ENCODE measurements around the gene GFY.

The GFY gene

GRCh38 chr19:49395581-49396407 lies 29.4 kb upstream of the GFY start:
- no peak overlapping the region for H3K4me3 ChIP-seq (ENCODE audit: low read length)
- no peak overlapping the region for H3K9ac ChIP-seq (ENCODE audit: low read depth, low read length)
- H3K27me3 ChIP-seq (ENCODE audit: insufficient read depth, low read length) = no peaks in the 10 kb centered on the region
- H3K36me3 ChIP-seq (ENCODE audit: insufficient read depth, low read depth, low read length) = no peaks in the 10 kb centered on the region
- no peaks in the 10 kb centered on the region for H3K9me3 ChIP-seq (ENCODE audit: insufficient read depth, low read depth, low read length)
- peaks cover 7% of the 10 kb centered on the region; the same call in 1 of the 2 replicates for H3K4me1 ChIP-seq (ENCODE audit: insufficient read depth, low read length)
- H3K27ac ChIP-seq (ENCODE audit: low read length) = no peak overlapping the region

DNA sequence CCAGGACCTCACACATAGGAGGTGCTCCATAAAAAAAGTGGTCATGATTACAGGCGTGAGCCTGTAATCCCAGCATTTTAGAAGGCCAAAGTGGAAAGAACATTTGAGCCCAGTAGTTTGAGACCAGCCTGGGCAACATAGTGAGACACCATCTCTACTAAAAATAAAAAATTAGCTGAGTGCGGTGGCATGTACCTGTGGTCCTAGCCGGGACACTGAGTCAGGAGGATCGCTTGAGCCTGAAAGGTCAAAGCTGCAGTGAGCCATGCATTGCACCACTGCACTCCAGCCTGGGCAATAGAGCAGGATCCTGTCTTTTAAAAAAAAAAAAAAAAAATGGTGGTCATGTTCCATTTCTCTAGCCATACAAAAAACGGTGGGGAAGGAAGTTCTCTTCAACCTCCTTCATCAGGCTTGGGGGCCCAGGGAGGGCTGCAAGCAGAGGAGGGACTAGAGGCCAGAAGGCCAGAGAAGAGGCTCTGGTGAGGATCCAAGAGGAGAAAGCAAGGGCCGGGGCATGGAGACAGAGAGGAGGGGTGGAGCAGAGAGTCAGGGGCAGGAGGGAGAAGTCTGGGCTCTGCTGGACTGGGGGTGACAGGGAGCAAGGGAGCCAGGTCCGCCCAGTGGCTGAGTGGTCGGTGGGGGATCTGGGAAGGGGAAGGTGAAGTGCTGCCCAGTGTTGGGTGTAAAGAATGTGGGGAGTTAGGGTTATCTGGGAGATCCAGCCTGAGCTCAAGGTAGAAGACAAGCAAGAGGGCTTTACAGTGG lies 28.3 kb upstream of the GFY start:
- H3K9ac ChIP-seq (ENCODE audit: low read depth, low read length) = no peak overlapping the region
- H3K9me3 ChIP-seq (ENCODE audit: insufficient read depth, low read depth, low read length) = no peaks in the 10 kb centered on the region
- H3K4me3 ChIP-seq (ENCODE audit: low read length) = no peak overlapping the region
- H3K27ac ChIP-seq (ENCODE audit: low read length) = no peak overlapping the region
- no peaks in the 10 kb centered on the region for H3K36me3 ChIP-seq (ENCODE audit: insufficient read depth, low read depth, low read length)
- H3K27me3 ChIP-seq (ENCODE audit: insufficient read depth, low read length) = no peaks in the 10 kb centered on the region
- H3K4me1 ChIP-seq (ENCODE audit: insufficient read depth, low read length) = peaks cover 7% of the 10 kb centered on the region; the same call in 1 of the 2 replicates

DNA sequence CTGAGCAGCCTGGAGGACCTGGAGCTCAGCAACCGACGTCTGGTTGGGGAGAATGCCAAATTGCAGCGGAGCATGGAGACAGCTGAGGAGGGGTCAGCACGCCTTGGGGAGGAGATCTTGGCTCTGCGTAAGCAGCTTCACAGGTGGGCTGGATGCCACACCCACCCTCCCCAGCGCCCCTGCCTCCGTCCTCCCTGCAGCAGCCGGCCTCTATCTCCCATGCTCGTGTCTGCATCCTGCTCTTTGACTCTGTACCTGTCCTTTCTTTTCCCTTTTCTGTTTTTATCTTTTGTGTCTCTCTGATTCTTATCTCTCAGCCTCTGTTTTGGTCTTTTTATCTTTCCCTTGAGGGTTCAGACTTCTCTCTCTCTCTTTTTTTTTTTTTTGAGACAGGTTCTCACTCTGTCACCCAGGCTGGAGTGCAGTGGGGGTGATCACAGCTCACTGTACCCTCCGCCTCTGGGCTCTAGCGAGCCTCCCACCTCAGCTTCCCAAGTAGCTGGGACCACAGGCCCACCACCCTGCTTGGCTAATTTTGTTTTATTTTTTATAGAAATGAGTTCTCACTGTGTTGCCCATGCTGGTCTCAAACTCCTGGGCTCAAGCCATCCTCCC lies 27.1 kb upstream of the GFY start:
- Histone ChIP-seq H3K27me3 (ENCODE audit: insufficient read depth, low read length) (no peaks in the 10 kb centered on the region), H3K9ac (ENCODE audit: low read depth, low read length) (no peak overlapping the region), H3K27ac (ENCODE audit: low read length) (no peak overlapping the region), H3K9me3 (ENCODE audit: insufficient read depth, low read depth, low read length) (no peaks in the 10 kb centered on the region), H3K4me3 (ENCODE audit: low read length) (no peak overlapping the region), H3K36me3 (ENCODE audit: insufficient read depth, low read depth, low read length) (no peaks in the 10 kb centered on the region), H3K4me1 (ENCODE audit: insufficient read depth, low read length) (peaks cover 7% of the 10 kb centered on the region; the same call in 1 of the 2 replicates)

- Histone ChIP-seq H3K9me3 (ENCODE audit: insufficient read depth, low read depth, low read length) (no peaks in the 10 kb centered on the region), H3K27ac (ENCODE audit: low read length) (no peak overlapping the region), H3K9ac (ENCODE audit: low read depth, low read length) (no peak overlapping the region), H3K27me3 (ENCODE audit: insufficient read depth, low read length) (no peaks in the 10 kb centered on the region), H3K4me3 (ENCODE audit: low read length) (no peak overlapping the region), H3K36me3 (ENCODE audit: insufficient read depth, low read depth, low read length) (no peaks in the 10 kb centered on the region), H3K4me1 (ENCODE audit: insufficient read depth, low read length) (peaks cover 11% of the 10 kb centered on the region)
Measured at GRCh38 chr19:49398931-49399330, 26.3 kb upstream of the GFY start.

DNA sequence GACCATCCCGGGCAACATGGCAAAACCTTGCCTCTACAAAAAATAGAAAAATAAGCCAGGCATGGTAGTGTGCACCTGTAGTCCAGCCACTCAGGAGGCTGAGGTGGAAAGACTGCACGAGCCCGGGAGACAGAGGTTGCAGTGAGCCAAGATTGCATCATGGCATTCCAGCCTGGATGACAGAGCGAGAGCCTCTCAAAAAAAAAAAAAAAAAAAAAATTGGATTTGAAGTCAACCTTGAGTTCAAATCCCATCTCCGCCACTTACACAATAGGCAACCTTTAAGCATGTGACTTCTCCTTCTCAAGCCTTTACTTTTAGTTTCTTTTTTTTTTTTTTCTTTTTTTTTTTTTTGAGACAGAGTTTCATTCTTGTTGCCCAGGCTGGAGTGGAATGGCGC lies 25.2 kb upstream of the GFY start:
- no peak overlapping the region for H3K9ac ChIP-seq (ENCODE audit: low read depth, low read length)
- H3K36me3 ChIP-seq (ENCODE audit: insufficient read depth, low read depth, low read length) = no peaks in the 10 kb centered on the region
- H3K27me3 ChIP-seq (ENCODE audit: insufficient read depth, low read length) = no peaks in the 10 kb centered on the region
- H3K27ac ChIP-seq (ENCODE audit: low read length) = no peak overlapping the region
- no peak overlapping the region for H3K4me3 ChIP-seq (ENCODE audit: low read length)
- peaks cover 12% of the 10 kb centered on the region for H3K4me1 ChIP-seq (ENCODE audit: insufficient read depth, low read length)
- H3K9me3 ChIP-seq (ENCODE audit: insufficient read depth, low read depth, low read length) = no peaks in the 10 kb centered on the region

- peak overlapping the region; percentile 53 for H3K4me3 ChIP-seq (ENCODE audit: low read length)
- no peaks in the 10 kb centered on the region for H3K27me3 ChIP-seq (ENCODE audit: insufficient read depth, low read length)
- peak overlapping the region; percentile 81; the same call in 1 of the 2 replicates for H3K9ac ChIP-seq (ENCODE audit: low read depth, low read length)
- H3K36me3 ChIP-seq (ENCODE audit: insufficient read depth, low read depth, low read length) = no peaks in the 10 kb centered on the region
- H3K9me3 ChIP-seq (ENCODE audit: insufficient read depth, low read depth, low read length) = no peaks in the 10 kb centered on the region
- peaks cover 12% of the 10 kb centered on the region for H3K4me1 ChIP-seq (ENCODE audit: insufficient read depth, low read length)
- H3K27ac ChIP-seq (ENCODE audit: low read length) = peak overlapping the region; percentile 75
Measured at GRCh38 chr19:49403404-49404187, 21.6 kb upstream of the GFY start.

DNA sequence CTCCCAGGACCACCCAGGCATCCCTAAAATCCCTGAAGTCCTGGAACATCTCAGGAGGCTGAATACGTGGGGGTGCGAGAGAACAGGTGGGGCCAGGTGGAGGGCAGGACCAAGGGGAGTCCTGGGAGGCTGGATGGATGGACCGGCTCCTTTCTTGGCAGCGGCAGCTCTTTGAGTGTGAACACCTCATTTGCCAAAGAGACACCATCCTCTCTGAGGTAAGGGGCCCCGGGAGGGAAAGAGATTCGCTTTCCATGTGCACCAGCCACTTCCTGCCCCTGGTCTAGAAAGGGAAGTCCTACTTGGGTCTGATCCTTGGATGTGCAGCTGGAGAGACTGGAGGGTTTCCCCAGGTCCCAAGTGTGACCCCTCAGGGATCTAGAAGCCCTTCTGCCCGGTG lies 18.1 kb upstream of the GFY start:
- no peaks in the 10 kb centered on the region for H3K27me3 ChIP-seq (ENCODE audit: insufficient read depth, low read length)
- no peaks in the 10 kb centered on the region for H3K9me3 ChIP-seq (ENCODE audit: insufficient read depth, low read depth, low read length)
- H3K27ac ChIP-seq (ENCODE audit: low read length) = no peak overlapping the region
- no peak overlapping the region for H3K9ac ChIP-seq (ENCODE audit: low read depth, low read length)
- H3K4me3 ChIP-seq (ENCODE audit: low read length) = no peak overlapping the region
- no peaks in the 10 kb centered on the region for H3K36me3 ChIP-seq (ENCODE audit: insufficient read depth, low read depth, low read length)
- peaks cover 8% of the 10 kb centered on the region for H3K4me1 ChIP-seq (ENCODE audit: insufficient read depth, low read length)

DNA sequence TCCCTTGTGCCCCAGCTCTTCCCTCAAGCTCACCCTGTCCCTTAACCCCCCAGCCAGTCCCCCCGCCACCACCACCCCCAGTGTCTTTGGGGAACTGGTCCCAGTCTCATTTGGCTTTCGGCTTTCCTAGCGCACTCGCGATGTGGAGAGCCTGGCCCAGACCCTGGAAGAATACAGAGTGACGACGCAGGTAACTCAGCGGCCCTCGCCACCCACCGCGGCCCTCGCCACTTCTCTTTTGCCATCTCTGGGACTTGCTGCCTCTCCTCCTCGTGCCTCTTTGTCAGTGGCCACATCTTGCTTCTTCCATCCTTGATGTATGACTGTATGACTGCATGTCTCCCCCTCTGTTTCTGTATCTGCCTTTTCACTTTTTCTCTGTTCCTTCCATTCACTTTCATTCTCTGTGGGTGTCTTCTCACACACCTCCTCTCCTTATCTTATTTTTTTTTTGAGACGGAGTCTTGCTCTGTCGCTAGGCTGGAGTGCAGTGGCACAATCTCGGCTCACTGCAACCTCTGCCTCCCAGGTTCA lies 17.6 kb upstream of the GFY start:
- no peak overlapping the region for H3K4me3 ChIP-seq (ENCODE audit: low read length)
- no peaks in the 10 kb centered on the region for H3K27me3 ChIP-seq (ENCODE audit: insufficient read depth, low read length)
- no peak overlapping the region for H3K27ac ChIP-seq (ENCODE audit: low read length)
- H3K9me3 ChIP-seq (ENCODE audit: insufficient read depth, low read depth, low read length) = no peaks in the 10 kb centered on the region
- H3K36me3 ChIP-seq (ENCODE audit: insufficient read depth, low read depth, low read length) = no peaks in the 10 kb centered on the region
- no peak overlapping the region for H3K9ac ChIP-seq (ENCODE audit: low read depth, low read length)
- H3K4me1 ChIP-seq (ENCODE audit: insufficient read depth, low read length) = peaks cover 8% of the 10 kb centered on the region

- Histone ChIP-seq H3K27ac (ENCODE audit: low read length) (no peak overlapping the region), H3K4me1 (ENCODE audit: insufficient read depth, low read length) (peaks cover 4% of the 10 kb centered on the region; the same call in 1 of the 2 replicates), H3K4me3 (ENCODE audit: low read length) (no peak overlapping the region), H3K9ac (ENCODE audit: low read depth, low read length) (no peak overlapping the region), H3K36me3 (ENCODE audit: insufficient read depth, low read depth, low read length) (no peaks in the 10 kb centered on the region), H3K27me3 (ENCODE audit: insufficient read depth, low read length) (no peaks in the 10 kb centered on the region), H3K9me3 (ENCODE audit: insufficient read depth, low read depth, low read length) (no peaks in the 10 kb centered on the region)
Measured at GRCh38 chr19:49408816-49409440, 16.3 kb upstream of the GFY start.

- no peaks in the 10 kb centered on the region for H3K27me3 ChIP-seq (ENCODE audit: insufficient read depth, low read length)
- H3K9ac ChIP-seq (ENCODE audit: low read depth, low read length) = no peak overlapping the region
- H3K4me1 ChIP-seq (ENCODE audit: insufficient read depth, low read length) = no peaks in the 10 kb centered on the region; the same call in 1 of the 2 replicates
- H3K36me3 ChIP-seq (ENCODE audit: insufficient read depth, low read depth, low read length) = no peaks in the 10 kb centered on the region
- no peaks in the 10 kb centered on the region for H3K9me3 ChIP-seq (ENCODE audit: insufficient read depth, low read depth, low read length)
- H3K27ac ChIP-seq (ENCODE audit: low read length) = no peak overlapping the region
- no peak overlapping the region for H3K4me3 ChIP-seq (ENCODE audit: low read length)
Measured at GRCh38 chr19:49409441-49410029, 15.7 kb upstream of the GFY start.

Data from iPS-20b (cell line).